Prostate gland (tissue), 2 donors: ENCODE measurements around the gene BMP7. TPM values are rescaled to one million over a fixed set of nuclear protein-coding genes. Genes with fewer than 3 reads are reported as not detected.
"Not testable (repeated sequence)": the region's sequence is repeated elsewhere in the genome, so short reads cannot be mapped to it uniquely, and the experiment has no call there.

Experiments
- DNase-seq: peaks from one replicate; pipeline ENCODE4 v3.0.0-alpha.2; 2019; ENCODE audit warnings: low spot score
- H3K27ac ChIP-seq, 2 donors: fragments of 200-600 bp; sonication (generic); 2 replicates each; pipeline ENCODE4 v1.5.1; 2017 to 2019
- H3K27me3 ChIP-seq: fragments of 200-600 bp; sonication (generic); replicated peaks from 2 replicates; pipeline ENCODE4 v1.5.1; 2019; ENCODE audit not compliant: insufficient read depth
- H3K36me3 ChIP-seq, 2 donors: fragments of 200-600 bp; sonication (generic); 1 replicate in 1 of 2; 2 replicates in 1 of 2; pipeline versions ENCODE4 v1.5.1 to v1.8.1; 2017 to 2019
- H3K4me1 ChIP-seq: fragments of 200-600 bp; sonication (generic); replicated peaks from 2 replicates; pipeline ENCODE4 v1.5.1; 2019
- H3K4me3 ChIP-seq, 2 donors: fragments of 200-600 bp; sonication (generic); 2 replicates each; pipeline ENCODE4 v1.5.1; 2017 to 2019
- H3K9me3 ChIP-seq: fragments of 200-600 bp; sonication (generic); 2 replicates; pipeline ENCODE4 v1.5.1; 2017
- POLR2A ChIP-seq: fragments of 450-650 bp; IDR thresholded peaks from one replicate; pipeline ENCODE4 v1.6.1; 2016; ENCODE audit warnings: antibody characterized with exemption, mild to moderate bottlenecking
- POLR2AphosphoS5 ChIP-seq: sonication (generic); formaldehyde crosslinking; IDR thresholded peaks from one replicate; pipeline ENCODE4 v1.6.1; 2017; ENCODE audit warnings: antibody characterized with exemption
- WGBS: methylation state at CpG from one replicate; pipeline ENCODE4 v1.1.5; 2018; 5-methylcytosine and 5-hydroxymethylcytosine counted together
- intact Hi-C: fragments of 100-400 bp; cut with DNase I; formaldehyde crosslinking; loops from one replicate; pipeline ENCODE4 v1.14.2; 2022
- total RNA-seq, 2 donors: library from RNA; depleted of rRNA; stranded (reverse); fragments of >200 nt; gene quantifications; one replicate each; pipeline ENCODE4 v1.1.0, GENCODE V29; 2016
- TF ChIP-seq, protein P1 (sequence below), 4 experiments: fragments of 200-600 bp in 2 of 4; fragments of 450-650 bp in 2 of 4; sonication (generic) in 2 of 4; IDR thresholded peaks; 1 replicate in 3 of 4; 2 replicates in 1 of 4; pipeline ENCODE4 v1.5.1; 2016 to 2019; ENCODE audit warnings: antibody characterized with exemption in 4 of 4, mild to moderate bottlenecking in 2 of 4, moderate library complexity in 2 of 4

BMP7 gene
- total RNA-seq, 2 donors from 2014 or later = 10.5 to 16.8 TPM

DNA sequence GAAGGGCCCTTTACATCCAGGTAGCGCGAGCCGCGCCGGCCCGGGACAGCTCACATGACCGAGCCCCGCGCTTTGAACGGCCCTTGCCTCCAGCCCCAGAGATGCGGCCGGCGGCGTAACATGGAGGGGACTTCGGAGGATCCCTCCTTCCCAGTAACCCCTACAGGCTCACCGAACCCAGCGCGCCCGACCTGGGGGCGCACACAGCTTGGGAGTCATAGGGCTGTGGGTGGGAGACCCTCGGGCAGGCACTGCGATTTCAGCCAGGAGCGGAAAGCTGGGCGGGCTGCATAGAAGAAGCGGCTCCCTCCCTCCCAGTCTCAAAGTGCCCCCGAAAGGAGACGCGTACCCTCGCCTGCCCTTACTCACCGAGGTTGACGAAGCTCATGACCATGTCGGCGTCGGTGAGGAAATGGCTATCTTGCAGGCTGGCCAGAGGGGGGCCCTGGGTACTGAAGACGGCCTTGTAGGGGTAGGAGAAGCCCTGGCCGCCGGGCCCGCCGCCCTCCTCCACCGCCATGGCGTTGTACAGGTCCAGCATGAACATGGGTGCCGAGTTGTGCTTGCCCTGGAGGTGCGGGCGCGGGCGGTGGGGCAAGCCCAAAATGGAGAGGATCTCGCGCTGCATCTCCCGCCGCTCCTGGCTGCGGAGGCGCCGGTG, 975 bp downstream of the BMP7 start:
- H3K9me3 ChIP-seq = no peaks in the 10 kb centered on the region
- under 1% methylated on average over 52 of the region's 53 CpGs for WGBS
- no peaks in the 10 kb centered on the region for H3K36me3 ChIP-seq
- H3K27me3 ChIP-seq = no peaks in the 10 kb centered on the region
- no peak for TF ChIP-seq POLR2A
- H3K4me1 ChIP-seq = peaks cover 12% of the 10 kb centered on the region
- no peak for DNase-seq
- intact Hi-C loops = no loop called here
- peak overlapping the region; percentile 35 to 43 for H3K4me3 ChIP-seq
- peak overlapping the region in 1 of 2 donors; percentile 6 for H3K27ac ChIP-seq

DNA sequence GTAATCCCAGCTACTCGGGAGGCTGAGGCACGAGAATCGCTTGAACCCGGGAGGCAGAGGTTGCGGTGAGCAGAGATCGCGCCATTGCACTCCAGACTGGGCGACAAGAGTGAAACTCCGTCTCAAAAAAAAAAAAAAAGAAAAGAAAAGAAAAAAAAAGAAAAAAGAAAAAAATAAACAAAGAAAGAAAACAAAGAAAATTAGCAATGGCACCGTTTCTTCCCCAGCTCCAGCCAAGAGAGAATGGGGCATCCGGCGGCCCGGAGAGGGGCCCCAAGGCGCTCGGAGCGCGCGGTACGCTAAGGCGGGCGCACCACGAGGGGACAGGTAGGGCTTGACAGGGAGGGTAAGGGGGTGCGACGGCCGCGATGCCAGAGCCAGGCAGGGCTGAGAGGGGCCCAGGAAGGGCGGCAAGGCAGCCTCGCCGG, 1.5 kb downstream of the BMP7 start:
- DNase-seq, H3K9me3 ChIP-seq, H3K36me3 ChIP-seq, H3K27me3 ChIP-seq, intact Hi-C loops: not testable (repeated sequence)
- Histone ChIP-seq H3K4me1 (peaks cover 12% of the 10 kb centered on the region), H3K27ac (peak overlapping the region in 1 of 2 donors; percentile 6), H3K4me3 (peak overlapping the region; percentile 35 to 43)
- WGBS = 5% methylated on average over 29 of the region's 29 CpGs

DNA sequence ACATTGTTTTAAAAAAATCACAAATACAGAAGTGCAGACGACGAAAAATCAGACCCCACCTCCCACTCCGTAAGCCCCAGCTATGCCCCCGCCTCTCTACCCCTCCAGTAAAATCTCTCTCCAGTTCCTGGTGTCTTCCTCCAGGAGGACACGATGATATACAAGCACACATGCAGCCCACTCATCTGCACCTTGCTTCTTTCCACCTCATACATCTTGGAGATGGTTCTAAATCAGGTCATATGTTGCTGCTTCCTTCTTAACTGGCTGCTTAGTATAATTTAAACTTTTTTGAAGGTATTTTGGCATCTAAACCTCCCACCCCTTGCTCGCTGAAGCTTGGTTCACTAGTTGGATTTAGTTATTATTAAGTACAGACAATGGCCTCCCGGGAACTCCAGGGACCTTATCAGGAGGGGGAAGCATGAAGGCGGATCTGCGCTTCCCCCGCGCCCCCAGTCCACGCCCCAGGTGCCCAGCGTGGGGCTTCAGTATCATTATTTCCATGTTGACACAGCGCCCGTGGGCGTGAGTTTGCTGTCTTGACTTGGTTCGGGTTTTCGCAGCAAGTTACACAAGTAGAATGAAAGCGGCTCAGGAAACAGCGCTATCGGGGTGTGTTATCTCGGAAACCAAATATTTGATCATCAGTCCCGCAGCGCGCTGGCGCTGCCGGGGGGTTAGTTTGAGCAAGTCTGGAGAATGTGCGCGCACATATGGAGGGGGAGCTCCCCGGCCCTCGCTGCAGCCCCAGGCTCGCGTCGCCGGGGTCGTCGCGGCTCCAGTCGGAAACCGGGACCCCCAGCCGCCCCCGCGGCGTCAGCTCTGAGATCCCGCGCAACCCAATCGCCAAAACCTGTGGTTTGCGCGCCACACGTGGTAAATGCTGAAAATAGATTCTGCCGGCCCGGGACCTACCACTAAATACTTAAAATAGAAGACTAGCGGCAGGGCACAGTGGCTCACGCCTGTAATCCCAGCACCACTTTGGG, 2.3 kb downstream of the BMP7 start:
- TF ChIP-seq POLR2AphosphoS5 (no peak), POLR2A (no peak)
- TF ChIP-seq, protein P1, sequence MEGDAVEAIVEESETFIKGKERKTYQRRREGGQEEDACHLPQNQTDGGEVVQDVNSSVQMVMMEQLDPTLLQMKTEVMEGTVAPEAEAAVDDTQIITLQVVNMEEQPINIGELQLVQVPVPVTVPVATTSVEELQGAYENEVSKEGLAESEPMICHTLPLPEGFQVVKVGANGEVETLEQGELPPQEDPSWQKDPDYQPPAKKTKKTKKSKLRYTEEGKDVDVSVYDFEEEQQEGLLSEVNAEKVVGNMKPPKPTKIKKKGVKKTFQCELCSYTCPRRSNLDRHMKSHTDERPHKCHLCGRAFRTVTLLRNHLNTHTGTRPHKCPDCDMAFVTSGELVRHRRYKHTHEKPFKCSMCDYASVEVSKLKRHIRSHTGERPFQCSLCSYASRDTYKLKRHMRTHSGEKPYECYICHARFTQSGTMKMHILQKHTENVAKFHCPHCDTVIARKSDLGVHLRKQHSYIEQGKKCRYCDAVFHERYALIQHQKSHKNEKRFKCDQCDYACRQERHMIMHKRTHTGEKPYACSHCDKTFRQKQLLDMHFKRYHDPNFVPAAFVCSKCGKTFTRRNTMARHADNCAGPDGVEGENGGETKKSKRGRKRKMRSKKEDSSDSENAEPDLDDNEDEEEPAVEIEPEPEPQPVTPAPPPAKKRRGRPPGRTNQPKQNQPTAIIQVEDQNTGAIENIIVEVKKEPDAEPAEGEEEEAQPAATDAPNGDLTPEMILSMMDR (IDR thresholded peaks at IDR 0.05) = peak in 1 of 4 experiments; percentile 16
- 19% methylated on average over 54 of the region's 54 CpGs for WGBS
- intact Hi-C loops = no loop called here
- no peaks in the 10 kb centered on the region for H3K27me3 ChIP-seq
- H3K4me3 ChIP-seq = peak overlapping the region; percentile 30 to 35
- no peaks in the 10 kb centered on the region for H3K36me3 ChIP-seq
- peaks cover 12% of the 10 kb centered on the region for H3K4me1 ChIP-seq
- peak overlapping the region in 1 of 2 donors; percentile 57 for H3K27ac ChIP-seq
- H3K9me3 ChIP-seq = no peaks in the 10 kb centered on the region
- no peak for DNase-seq

DNA sequence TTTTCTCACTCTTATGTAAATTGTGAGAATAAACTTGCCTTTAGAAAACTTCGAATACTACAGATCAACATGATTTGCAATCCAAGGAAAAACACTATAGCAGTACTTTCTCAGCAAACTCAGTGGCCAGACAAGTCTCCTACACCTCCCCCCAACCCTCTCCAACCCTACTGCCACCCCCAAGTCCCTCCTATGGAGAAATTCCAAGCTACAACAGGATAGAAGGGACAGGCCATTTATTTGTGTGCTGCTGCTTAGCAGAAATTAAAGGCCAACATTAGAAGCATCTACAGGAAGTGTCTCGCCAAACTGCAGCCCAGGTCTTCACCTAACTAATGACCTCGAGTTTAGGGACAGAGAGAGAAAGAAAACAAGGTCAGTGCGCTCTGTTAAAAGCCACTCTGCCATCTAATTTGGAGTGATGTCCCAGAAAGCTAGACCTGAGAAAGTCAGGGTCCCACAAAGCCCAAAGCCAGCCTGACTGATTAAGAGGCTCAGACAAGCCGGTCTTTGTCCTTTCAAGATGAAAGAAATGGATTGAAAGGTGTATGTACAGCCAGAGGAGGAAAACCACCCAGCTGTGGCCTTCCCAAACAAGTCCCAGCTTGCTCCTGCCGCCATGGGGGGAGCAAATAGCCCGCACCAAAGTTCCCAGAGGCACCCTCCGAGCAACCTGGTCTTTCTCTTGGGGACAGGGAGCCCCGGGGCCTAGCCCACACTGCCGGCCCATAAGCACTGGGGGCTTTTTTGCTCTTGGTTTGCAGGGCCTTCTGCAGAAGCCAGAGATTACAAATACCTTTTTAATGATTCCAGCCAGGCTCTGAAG, 3.4 kb downstream of the BMP7 start:
- no peak for DNase-seq
- no peak overlapping the region for H3K4me3 ChIP-seq

DNA sequence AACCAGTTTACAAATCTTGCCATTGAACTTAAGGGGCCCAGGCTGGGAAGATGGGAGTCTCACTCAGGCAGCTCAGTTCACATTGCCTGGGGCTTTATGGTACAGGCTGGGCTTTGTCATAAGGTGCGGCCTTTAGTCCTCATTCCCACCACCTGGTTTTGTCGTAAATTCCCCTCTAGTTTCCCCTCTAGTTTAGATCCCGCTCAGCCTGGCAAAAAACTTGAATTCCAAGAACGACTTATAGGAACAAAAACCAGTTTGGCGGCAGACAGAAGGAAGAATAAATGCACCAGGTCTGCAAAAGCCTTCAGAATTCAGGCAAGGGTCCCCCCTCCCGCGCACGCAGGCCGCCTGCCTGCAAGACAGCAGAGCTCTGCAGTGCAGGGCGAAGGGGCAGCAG, 4.1 kb downstream of the BMP7 start:
- Histone ChIP-seq H3K4me3 (no peak overlapping the region), H3K27ac (no peak overlapping the region), H3K36me3 (no peaks in the 10 kb centered on the region), H3K27me3 (no peaks in the 10 kb centered on the region), H3K9me3 (no peaks in the 10 kb centered on the region), H3K4me1 (peaks cover 12% of the 10 kb centered on the region)
- no peak for DNase-seq
- intact Hi-C loops = no loop called here
- no peak for TF ChIP-seq POLR2AphosphoS5
- 48% methylated on average over 10 of the region's 10 CpGs for WGBS

More for the DNA sequence above, 3.4 kb downstream of the BMP7 start:
- Histone ChIP-seq H3K27ac (no peak overlapping the region), H3K27me3 (no peaks in the 10 kb centered on the region), H3K4me1 (peaks cover 12% of the 10 kb centered on the region), H3K36me3 (no peaks in the 10 kb centered on the region), H3K9me3 (no peaks in the 10 kb centered on the region)
- intact Hi-C loops = no loop called here
- WGBS = 52% methylated on average over 10 of the region's 10 CpGs
- TF ChIP-seq, protein P1 (IDR thresholded peaks at IDR 0.05) = no peak
- TF ChIP-seq POLR2A (no peak), POLR2AphosphoS5 (no peak)
